ENCODE measurements around the gene CACNG4.

CACNG4 gene

DNA sequence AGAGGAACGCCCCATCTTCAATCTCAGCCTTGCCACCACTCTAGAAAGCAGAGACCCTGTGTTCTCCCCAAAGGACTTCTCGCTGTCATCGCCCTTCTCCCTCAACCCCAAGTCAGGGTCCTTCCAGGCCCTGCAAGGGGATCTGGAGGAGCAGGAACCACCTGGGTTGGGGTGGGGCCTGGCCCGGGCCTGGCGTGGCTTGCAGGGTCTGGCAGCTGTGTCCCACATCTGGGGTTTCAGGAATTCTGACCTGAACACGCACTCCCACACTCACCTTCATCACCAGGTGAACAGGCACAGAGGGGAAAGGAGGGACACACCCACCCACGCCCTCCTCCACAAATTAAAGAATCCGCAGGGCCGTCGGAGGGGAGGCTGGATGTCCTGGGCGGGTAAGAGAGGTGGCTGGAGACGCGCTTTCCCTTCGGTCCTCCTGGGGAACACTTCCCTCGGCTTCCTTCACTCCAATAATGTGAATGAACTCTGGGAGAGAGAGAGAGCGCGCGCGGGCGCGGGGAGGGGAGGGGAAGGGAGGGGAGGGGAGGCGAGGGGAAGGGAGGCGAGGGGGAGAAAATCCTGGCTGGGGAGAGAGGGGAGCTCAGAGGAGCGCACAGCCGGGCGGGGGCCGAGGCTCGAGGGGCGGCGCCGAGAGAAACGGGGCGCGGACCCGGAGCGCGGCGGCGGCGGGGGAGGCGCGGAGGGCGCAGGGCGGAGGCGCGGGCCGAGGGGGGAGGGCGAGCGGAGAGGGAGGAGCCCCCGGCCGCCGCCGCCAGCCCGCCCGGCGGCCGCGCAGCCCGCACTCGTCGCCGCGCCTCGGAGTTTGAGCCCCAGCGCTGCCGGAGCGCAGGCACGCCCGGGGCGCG, at the start of gene CACNG4:
CACNG4 (plus strand) TSS at position 799 of the 863 bp plus-strand sequence. CDS start 205 bp downstream, outside the sequence.
- no peak for DNase-seq

DNA sequence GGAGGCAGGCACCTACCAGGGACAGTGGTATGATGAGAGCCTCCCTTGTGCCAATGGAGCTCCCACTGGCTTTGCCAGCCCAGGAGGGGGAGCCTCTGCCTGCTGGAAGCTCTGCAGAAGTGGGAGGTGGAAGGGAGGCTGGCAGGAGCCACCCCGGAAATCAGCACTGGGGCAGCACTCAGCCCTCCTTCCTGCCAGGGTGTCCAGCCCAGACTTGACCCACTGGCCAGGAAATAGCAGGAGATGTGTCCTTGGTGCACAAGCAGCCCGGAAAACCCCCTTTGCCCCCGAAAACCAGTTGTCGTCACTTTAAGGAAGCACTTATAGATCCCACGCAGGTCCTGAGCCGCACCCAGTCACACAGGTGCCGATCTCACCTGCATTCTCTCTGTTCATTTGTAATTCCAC, 49.3 kb upstream of the CACNG4 start:
- peak; percentile 5 for DNase-seq

DNA sequence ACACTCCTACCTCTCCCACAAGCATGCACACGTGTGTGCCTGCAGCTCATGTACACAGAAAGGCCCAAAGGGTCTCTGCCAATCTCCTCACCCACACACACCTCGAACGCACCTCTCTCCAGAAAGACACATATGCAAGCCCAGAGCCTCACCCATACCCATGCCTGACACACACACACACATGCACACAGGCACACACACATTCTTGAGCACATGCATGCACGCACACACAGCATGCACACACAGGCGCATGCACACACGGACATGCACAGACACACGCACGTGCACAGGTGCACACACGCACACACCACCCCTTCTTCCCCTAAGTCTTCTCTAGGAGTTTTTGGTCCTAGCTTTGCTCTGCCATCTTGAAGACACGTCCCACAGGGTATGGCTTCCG, 48.7 kb upstream of the CACNG4 start:
- DNase-seq, result no peak

DNA sequence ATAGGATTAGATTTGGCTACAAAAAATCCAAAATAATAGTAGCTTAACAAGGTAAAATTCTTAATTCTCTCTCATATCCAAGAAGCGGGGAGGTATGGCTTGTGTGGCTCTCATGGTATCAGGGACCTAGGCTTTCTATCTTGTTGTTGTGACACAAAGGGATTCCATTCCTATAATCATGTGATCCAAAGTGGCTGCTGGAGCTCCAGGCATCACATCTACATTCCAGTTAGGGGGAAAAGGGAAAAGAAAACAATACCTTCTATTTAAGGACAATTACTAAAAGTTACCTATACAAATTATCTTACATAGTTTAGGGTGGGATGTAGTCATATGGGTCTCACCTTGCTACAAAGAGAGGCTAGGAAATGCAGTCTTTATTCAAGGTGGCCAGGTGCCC, 47.6 kb upstream of the CACNG4 start:
- no peak for DNase-seq

DNA sequence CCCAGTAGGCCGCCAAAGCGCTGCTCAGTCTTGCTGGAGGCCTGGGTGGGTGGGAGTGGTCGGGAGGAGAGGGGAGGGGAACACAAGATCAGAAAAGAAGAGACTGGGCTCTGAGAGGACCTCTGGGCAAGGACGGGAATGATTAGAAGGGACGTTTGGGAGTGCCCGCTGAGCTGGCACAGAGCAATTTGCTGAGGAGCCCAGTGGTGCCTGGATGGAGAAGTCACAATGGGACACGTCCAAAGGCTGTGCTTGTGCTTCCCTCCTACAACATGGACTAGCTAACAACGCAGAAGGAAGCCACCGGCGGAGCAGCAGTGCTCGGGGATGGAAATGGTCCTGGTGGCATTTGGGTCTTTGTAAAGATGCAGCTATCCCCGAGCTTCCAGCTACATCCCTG, 45.6 kb upstream of the CACNG4 start:
- DNase-seq, result no peak

DNA sequence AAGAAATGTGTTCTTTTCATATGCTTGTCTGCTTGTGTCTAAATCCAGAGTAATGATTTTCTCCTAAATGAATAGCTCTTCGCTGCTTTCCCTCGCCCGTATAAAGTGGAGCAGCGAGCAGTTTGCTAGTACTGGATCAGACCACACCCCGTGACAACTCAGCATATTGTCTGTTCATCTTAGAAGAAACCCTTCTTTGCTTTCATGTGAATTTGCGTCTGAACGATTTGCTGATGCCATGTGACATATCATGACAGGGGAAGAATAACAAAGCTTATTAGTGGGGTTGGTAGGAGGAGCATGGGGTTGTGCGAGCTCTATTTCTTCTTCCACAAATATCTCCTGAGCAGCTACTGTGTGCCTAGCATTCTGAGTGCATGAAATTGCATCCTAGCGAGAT, 44.1 kb upstream of the CACNG4 start:
- DNase-seq, result no peak

DNA sequence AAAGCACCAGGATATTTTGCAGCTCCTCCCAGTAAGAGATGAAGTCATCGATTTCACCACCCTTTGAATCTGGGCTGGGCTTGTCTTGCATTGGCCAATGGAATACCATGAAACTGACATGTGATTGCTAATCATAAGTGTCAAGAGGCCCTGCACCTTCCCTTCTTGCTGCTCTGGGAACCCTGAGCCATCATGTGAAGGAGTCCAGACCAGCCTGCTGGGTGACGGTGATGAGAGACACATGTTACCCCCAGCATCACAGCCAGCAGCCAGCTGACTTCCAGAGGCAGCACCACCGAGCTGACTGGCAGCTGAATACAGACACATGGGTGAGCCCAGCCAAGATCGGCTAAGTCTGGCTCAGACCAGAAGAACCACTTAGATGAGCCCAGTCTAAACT, 43.6 kb upstream of the CACNG4 start:
- no peak for DNase-seq

DNA sequence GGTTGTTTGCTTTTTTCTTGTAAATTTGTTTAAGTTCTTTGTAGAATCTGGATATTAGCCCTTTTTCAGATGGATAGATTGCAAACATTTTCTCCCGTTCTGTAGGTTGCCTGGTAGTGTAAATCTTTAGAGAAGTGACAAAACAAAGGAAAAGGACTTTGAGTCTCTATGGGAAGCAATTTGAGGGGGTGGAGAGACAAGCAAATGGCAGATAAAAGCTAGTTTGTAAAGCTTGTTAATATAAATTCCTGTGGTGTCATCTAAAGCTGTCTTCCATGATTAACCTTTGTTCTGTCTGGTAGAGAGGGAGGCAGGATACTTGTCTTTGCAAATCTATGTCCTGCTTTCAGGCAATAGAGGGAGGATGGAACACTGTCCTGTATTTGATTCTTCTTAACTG, 40.6 kb upstream of the CACNG4 start:
- no peak for DNase-seq

DNA sequence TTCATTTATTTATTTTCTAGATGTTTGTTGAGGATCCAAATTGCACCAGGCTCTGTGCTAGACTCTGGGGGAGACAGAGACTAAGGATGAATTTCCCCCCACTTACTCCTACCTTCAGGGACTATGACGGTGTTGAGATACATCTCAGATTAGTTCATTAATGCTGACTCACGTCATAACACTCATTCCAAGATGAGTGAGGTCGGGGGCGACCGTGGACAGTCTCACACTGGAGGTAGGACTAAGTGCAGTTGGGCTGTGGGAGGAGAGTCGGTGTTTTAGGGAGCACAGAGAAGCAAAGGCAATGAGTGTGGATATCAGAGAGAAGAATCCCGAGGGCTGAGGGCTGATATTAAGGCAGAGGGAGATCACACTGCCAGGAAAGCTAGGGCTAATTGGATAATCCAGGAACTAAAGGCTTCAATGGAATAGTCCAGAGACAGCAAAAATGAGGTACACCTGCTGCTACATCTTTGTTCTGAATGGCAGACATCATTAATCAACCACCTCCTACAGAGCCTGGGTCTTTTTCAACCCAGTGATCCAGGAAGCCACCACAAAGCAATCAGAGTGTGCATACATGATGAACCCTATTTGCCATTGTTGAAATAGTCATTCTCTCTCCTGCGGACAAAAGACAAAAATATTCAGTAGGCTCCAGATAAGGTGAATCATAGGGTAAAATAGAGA, 38.6 kb upstream of the CACNG4 start:
- DNase-seq, result no peak

DNA sequence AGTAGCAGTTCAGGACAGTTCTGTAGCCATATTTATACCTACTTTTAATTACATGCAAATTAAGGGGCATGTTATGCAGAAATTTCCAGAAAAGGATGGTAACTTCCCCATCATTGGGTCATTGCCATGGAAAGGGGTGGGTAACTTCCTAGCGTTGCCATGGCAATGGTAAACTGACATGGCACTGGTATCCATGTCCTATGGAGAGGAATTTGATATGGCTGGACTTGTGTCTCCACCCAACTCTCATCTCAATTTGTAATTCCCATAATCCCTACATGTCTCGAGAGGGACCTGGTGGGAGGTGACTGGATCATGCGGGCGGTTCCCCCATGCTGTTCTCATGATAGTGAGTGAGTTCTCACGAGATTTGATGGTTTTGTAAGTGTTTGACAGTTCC, 35.6 kb upstream of the CACNG4 start:
- no peak for DNase-seq

DNA sequence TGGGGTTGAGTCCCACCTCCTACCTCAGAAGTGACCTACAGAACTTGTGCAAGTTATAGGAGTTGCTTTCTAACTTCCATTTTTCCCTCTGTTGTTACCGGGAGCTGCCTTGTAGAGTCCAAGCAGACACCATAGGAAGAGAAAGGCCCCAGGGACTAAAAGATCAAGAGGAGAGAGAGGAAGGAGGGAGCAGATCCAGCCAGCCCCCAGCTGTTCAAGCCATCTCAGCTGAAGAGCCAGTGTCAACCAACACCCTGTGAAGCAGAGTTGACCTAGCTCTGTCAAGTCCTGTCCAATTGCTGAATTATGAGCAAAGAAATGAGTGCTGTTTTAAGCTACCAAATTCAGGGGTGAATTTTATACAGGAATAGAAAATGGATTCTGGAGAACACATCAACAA, 34.9 kb upstream of the CACNG4 start:
- DNase-seq, result no peak

DNA sequence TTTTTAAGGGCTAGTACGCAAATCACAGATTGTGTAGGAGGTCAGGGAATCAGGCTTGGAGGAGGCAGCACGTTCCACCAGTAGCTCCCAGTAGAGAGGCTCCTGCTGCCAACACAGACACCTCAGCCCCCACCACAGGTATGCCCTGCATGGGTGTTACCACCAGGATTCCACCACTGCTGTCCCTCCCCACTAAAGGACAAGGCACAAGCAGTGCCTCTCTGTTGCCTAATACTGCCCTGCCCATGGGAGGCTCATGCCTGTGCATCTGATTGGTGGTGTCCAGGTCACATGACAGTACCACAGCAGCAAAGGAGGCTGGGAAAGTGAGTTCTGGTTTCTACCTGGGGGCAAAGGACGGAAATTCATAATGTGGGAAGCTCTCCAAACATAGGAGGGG, 33.6 kb upstream of the CACNG4 start:
- peak; percentile 11 for DNase-seq

DNA sequence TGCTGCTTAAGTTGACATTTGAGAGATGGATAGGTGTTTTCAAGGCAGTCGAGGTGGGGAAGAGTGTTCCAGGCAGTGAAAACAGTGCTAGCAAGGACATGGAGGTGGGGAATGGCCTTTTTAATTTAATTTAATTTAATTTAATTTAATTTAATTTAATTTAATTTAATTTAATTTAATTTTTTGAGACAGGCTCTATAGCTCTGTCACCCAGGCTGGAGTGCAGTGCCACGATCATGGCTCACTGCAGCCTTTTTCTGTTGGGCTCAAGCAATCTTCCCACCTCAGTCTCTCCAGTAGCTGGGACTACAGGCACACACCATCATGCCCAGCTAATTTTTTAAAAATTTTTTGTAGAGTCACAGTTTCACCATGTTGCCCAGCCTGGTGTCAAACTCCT, 32.2 kb upstream of the CACNG4 start:
- DNase-seq, result no peak

DNA sequence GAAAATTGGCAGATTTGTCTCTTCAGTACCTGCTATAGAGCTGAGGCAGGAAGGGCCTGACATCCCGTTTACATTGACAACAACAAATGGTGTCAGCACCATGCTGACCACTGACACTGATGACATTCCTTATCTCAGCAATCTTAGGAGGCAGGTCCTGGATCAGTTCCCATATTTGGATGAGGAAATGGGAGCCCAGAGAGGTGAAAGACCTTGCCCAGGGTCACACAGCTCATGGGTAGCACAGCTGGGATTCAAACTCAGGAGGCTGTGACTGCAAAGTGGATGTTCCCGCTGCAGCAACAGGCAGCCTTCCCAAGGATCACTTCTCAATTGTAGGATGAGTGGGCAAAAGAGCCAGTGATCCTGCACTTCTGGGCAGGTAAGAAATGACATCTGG, 30.5 kb upstream of the CACNG4 start:
- DNase-seq, result no peak

DNA sequence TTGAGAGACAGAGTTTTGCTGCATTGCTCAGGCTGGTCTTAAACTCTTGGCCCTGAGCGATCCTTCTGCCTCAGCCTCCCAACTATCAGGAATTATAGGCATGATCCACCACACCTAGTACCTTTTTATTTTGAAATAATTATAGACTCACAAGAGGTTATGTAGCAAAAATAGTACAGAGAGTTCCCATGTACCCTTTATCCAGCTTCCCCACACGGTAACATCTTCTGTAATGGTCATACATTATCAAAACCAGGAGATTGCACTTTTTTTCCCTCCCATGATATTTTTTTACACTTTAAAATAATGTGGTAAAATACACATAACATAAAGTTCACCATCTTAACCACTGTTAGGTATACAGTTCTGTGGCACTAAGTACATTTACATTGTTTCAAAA, 28.8 kb upstream of the CACNG4 start:
- no peak for DNase-seq

DNA sequence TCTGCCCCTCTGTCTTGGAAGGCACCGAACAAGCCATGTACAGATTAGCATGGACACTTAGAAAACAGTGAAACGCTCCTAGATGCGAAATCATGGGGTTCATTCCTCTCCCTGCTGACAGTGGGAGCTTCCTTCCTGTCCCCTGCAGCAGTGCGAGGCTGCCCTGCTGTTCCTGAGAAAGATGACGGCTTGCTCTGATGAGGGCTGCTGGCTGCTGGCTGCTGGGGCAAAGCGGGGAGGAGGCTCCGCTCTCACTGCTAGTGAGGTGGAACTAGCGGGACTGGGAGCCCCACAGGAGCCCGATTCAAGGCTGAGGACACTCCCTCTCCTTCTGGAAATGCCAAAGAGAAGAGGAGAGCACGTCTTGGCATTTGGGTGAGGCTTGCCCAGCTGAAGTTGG, 25.9 kb upstream of the CACNG4 start:
- no peak for DNase-seq

DNA sequence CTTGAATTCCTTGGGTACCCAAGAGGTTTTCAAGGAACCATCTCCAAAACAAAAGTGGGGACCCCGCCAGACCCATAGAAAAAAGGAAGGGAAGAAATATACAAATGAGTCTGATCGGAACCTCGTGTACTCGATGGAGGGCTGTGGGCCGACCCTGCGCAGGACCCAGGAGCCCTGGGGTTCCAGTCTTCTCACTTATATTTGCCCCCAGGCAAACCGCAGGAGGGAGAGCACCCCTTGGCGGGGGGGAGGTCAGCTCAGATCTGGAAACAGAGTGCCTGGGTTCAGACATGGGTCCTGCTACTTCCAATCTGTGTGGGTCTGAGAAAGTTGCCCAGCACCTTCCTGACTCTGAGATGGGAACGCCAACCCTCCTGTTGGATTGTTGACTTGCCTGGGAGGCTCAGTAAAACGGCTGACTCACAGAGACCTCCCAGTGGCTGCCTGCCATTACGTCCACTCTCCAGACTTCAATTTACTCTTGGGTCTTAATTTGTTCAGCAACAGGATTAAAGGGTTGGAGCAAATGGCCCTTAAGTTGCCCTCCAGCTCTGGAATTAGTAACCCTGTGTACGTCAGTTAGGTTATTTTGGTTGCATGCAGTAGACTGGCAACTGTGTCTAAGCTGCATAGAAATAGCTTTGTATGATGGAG, 24.9 kb upstream of the CACNG4 start:
- DNase-seq, result no peak

DNA sequence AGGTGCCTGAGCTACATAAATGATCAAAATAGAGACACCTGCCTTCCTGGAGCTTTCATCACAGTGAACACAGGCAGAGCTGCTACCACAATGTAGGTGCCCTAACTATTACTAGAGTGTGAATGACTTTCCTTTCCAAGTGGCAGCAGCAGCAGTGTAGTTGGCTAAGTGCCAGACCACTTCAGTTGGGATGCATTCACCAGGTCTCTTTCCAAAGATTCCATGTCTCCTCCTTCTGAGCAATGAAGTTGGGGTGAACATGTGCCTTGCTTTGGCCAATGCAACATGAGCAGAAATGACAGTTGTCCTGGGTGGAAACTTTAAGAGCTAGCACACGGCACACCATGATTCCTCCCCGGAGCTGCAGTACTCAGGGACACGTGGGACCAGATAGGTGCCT, 23.3 kb upstream of the CACNG4 start:
- no peak for DNase-seq

DNA sequence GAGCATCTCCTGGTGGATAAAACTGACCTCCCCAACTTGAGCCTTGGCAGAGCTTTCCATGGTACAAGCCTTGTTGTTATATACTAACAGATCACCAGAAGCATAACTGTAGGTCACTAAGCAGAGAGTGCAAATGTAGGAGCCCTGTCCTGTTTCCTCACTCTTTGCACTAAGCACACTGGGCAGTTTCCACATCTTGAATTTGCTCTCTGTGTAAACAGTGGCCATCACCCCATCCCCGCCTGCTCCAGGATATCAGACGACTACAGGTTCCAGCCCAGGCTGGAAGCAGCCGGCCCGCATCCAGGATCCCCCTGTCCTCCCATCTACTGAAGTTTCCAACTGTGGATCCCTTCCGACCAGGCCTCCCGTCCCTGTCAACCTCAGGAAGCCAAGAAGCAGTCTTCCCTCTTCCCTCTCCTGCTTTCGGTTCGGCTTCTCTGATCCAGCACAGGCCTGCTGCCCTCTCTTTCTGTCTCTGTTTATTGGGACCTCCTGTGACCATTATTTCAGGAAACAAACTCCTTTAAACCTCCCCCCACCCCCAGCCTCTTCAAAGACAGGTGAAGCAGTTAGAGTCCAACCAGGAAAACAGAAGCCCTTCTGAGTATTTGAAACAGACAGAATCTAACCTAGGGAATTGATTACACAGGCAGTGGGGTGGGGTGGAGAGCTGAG, 22.6 kb upstream of the CACNG4 start:
- no peak for DNase-seq

DNA sequence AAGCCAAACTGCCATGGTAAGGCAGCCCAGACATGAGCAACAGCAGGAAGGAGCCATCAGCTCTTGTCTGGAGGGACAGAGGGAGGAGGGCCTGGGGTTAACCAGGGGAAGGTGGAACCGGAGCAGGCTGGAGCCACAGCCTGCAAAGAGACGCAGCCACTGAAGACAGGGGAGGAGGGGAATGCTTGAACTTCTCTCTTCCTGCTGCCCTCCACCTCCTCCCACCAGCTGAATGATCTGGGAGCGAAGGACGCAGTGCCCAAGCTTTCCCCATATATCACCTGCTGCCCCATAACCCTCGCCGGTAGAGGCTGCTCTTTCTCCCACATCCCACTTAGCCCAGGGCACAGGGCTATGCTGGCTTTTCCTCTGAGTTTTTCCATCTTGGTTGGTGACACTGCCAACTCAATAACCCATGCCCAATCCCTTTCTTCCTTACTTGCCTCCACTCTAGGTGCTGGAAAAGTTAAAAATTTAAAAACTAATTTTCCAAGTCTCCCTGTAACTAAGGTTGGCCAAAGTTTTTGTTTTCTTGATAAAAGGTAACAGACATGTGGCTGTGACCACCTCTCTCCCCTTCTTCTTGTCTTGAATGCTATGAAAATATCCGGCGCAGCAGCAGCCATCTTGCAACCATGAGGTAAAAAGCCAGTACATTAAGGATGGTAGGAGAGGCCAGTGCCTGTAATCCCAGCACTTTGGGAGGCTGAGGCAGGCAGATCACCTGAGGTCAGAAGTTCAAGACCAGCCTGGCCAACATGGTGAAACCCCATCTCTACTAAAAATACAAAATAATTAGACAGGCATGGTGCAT, 21.8 kb upstream of the CACNG4 start:
- no peak for DNase-seq

DNA sequence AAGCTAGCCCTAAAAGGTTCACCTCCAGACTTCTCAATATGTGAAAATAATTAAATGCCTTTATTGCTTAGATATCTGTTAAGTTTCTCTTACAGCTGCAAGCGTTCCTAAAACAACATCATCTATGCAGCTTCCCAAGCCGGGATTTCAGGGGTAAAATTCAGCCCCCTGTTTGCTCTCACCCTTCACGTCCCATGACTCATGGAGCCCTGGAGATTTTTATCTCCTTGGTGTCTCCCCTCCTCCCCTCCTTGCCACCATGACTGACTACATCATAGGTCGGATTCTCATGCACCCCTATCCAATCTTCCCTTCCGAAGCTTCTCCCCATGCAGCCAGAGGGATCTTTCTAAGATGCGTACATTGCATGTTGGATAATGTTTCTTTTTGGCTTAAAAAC, 21.0 kb upstream of the CACNG4 start:
- DNase-seq, result no peak

DNA sequence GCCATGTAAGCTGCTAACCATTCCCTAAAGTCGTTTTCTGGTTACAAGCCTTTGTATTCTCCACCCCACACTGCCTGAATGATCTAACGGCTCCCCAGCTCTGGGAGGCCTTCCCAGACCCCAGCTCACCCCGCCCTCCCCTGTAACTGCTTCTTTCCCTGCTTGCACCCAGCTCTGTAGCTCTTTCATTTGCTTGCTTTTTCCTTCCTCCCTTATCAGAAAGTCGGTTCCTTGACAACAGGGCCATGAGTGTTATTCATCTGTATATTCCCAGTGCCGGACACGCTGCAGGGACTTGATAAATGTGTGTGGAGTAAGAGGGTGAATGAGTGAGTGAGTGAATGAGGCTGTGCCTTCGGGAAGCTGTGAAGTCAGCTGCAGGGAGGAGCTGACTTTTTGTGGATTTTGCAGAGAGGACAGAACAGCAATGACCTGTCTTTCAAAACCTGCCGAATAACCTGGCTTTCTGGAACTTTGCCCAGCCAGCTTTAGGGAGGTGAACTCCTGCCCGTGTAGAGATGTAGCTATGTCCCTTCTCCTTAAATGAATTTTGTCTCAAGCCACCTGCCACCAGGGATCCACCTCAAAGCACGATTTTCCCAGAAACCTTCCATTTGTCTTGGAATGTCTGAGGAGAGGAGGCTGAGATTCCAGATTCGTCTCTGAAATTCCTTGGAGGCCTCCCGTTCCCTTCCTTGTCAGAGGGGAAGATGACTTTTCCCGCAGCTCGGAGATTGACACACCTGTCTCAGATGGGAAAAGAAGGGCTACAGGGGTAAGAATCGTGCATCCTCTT, 20.0 kb upstream of the CACNG4 start:
- DNase-seq, result peak; percentile 57
